ENCODE measurements around the gene TDP1.
"Not testable (repeated sequence)": the region's sequence is repeated elsewhere in the genome, so short reads cannot be mapped to it uniquely, and the experiment has no call there.

TDP1 gene

DNA sequence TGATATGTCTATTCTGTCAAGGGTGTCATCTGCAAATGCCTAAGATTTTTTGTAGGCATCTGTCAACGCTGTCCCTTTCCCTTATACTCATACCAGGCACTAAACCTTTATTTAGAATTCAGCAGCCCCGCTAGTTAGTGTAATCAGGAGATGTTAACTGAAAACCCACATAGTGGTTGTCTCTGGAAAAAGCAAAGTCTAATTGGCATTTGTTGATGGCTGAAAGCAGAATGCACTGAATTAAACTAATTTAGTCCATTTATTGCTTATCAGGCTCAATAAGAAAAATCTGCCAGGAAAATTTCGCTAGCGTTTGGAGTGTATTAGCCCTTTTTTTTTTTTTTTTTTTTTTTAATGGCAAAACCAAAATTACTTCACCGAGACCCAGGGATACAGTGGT, 34.5 kb downstream of the TDP1 start:
- DNase-seq (ENCODE audit: low read depth in 2 of 2), result no peak

DNA sequence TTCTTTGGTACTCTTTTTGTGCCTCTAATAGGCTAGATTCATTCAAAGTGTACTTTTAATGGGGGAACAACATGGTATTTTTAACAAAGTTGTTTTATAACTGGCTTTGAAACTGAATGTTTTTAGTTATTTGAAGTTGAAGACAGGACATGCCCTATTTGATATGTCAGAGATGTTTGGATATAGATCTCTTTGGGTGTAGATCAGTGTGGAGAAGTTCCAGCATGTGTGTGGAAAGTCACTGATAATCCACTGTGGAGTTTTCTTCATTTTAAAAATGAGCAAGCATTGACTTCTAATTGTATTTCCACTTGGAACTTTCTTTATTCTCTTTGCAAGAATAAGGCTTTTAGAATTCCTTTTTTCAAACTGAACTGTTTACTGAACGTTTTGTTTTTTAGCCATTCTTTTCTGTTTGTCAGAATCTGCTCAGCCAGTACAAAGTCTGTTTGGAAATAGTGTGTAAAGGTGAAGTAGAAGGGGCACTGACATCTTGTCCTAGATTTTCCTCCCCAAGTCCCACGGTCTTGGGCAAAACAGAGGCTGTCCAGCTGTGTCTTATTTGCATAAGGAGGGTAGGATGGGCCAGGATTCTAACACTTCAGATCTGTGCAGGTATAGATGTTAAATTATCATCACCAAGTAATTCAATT, 35.0 kb downstream of the TDP1 start:
- DNase-seq (ENCODE audit: low read depth in 2 of 2), result no peak

GRCh38 chr14:89992273-89992672, 36.5 kb downstream of the TDP1 start:
- DNase-seq (ENCODE audit: low read depth in 2 of 2), result no peak

DNA sequence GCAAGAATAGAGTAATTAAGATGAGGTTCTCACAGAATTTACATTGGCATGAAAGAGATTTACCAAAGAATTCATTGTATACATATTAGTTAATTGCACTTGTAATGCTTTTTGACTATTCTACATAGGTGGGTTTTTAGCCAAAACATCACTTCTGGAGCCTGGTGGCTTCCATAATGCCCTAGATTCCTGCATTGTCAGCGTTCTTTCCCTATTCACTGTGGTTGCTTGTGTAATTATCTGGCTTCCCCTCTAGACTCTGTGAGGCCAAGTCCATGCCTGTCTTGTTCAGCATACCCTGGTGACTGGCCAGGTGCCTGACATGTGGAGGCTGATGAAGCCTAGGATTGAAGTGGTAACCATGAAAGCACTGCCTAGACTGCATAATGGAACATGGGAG, 41.2 kb downstream of the TDP1 start:
- no peak for DNase-seq (ENCODE audit: low read depth in 2 of 2)

DNA sequence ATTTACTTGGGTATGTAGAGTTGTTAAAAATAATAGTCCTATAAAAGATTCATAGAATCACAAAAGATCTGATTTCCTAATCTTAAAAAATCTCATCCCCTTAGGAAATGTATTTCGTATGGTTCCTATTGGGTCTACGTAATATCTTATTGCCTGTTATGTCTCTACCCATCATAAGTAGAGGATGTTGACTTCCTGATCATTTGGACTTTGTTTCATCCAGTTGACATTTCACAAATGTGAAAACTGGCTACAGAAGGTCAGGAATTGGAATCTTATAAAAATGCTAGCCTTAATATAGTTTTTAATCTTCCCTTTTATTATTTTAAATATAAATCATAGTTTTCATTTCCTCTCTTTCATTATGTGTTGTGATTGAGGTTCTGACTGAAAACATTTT, 45.2 kb downstream of the TDP1 start:
- no peak for DNase-seq (ENCODE audit: low read depth in 2 of 2)

DNA sequence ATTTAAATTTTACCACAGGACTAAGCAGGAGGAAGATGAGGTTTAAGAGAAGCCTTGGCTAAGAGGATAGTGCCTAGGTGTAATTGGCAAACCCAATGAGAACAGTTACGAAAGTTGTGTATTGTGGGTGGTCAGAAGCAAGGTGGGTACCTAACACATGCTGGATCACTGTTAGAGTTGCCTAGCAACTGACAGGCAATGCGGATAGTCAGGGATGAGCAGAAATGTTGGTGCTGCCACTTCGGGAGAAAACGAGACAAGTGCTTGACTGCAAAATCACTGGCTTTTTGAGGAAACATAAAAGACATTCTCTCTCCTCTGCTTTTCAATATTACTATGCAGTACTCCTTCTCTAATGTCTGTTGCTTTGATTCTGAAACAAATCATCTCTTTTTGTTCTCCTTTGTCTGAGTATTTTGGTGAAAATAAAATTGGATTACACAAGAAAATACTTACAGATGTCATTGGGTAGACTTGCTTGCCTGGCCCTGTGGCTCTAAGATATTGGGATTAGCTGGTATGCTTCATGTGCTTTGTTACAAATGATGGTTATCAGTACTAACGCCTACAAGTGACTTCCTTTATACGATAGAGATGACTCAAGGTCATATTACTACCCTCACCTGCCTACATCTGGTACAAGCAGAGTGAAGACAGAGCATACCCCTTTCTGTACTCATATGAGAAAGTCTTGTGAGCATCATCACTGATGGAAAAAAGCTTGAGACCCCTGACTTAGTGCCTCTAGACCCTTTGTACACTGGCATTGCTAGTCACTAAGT, 48.0 kb downstream of the TDP1 start:
- no peak for DNase-seq (ENCODE audit: low read depth in 2 of 2)

- DNase-seq (ENCODE audit: low read depth in 2 of 2), result no peak
Observed at GRCh38 chr14:90005441-90005840, 49.7 kb downstream of the TDP1 start.

GRCh38 chr14:90005939-90006530, 50.3 kb downstream of the TDP1 start:
- no peak for DNase-seq (ENCODE audit: low read depth in 2 of 2)

DNA sequence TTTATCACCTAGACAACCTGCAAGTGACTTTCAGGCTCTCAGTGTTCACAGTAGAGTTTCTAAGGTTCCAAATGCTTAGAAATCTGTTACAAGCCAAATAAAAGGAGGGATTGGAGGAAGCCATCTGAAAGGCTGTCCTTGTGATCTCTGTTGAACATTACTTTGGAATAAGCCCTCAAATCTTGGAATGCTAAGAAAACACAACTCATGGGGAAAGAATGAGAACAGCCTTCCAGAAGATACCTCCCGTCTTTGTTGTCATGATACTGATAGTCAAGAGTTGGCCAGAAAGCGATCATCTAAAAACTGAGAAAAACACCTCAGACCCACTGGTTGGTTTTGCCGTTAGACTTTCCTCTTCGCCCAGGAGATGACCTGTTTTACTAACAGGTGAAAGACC, 61.6 kb downstream of the TDP1 start:
- no peak for DNase-seq (ENCODE audit: low read depth in 2 of 2)

- no peak for DNase-seq (ENCODE audit: low read depth in 2 of 2)
Observed at GRCh38 chr14:90019824-90020523, 64.2 kb downstream of the TDP1 start.

- DNase-seq (ENCODE audit: low read depth in 2 of 2), result no peak
Observed at GRCh38 chr14:90023176-90023896, 67.6 kb downstream of the TDP1 start.

DNA sequence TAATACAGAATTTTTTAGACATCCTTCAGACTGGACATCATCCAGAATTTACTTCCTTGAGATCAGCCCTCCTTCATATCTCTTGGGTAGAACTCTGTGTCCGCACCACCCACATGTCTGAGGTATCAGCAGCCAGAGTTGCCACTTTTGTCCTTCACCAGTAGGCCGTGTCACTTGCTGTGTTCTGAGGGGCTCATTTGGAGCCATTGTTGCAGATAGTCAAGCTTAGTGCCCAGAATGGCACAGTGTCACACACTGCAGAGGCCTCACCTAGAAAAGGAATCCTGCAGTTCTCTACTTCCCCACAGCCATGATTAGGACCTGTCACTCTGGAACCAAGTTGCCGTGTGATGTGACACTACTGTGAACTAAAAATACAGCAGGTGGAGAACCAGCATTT, 69.2 kb downstream of the TDP1 start:
- DNase-seq (ENCODE audit: low read depth in 2 of 2), result no peak

DNA sequence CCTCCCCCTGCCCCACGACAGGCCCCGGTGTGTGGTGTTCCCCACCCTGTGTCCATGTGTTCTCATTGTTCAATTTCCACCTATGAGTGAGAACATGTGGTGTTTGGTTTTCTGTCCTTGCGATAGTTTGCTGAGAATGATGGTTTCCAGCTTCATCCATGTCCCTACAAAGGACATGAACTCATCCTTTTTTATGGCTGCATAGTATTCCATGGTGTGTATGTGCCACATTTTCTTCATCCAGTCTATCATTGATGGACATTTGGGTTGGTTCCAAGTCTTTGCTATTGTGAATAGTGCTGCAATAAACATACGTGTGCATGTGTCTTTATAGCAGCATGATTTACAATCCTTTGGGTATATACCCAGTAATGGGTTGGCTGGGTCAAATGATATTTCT, 70.9 kb downstream of the TDP1 start:
- not testable (repeated sequence) for DNase-seq (ENCODE audit: low read depth in 2 of 2)

- DNase-seq (ENCODE audit: low read depth in 2 of 2), result no peak
Observed at GRCh38 chr14:90027842-90028241, 72.1 kb downstream of the TDP1 start.

GRCh38 chr14:90034156-90034555, 78.4 kb downstream of the TDP1 start:
- no peak for DNase-seq (ENCODE audit: low read depth in 2 of 2)

GRCh38 chr14:90034835-90035525, 79.3 kb downstream of the TDP1 start:
- no peak for DNase-seq (ENCODE audit: low read depth in 2 of 2)

- DNase-seq (ENCODE audit: low read depth in 2 of 2), result no peak
Observed at GRCh38 chr14:90039253-90040010, 83.7 kb downstream of the TDP1 start.

- no peak for DNase-seq (ENCODE audit: low read depth in 2 of 2)
Observed at GRCh38 chr14:90040411-90040810, 84.7 kb downstream of the TDP1 start.

GRCh38 chr14:90042496-90043252, 86.9 kb downstream of the TDP1 start:
- no peak for DNase-seq (ENCODE audit: low read depth in 2 of 2)

GRCh38 chr14:90045616-90046015, 89.9 kb downstream of the TDP1 start:
- DNase-seq (ENCODE audit: low read depth in 2 of 2), result no peak
